K562 (cell line): ENCODE data around the gene STAU1. TPM values are rescaled to one million over a fixed set of nuclear protein-coding genes. Genes with fewer than 3 reads are reported as not detected.
A peak's percentile ranks its signal among the peaks of the same experiment; 100 is the strongest.

Experiments used
- BCOR ChIP-seq: fragments of 450-650 bp; IDR thresholded peaks from 2 replicates; pipeline ENCODE4 v1.6.1; 2016
- CXXC5 ChIP-seq: fragments of 250-450 bp; sonication (Bioruptor Pico); IDR thresholded peaks from 2 replicates; pipeline ENCODE4 v1.8.0; 2022; ENCODE audit warnings: inconsistent platforms, mild to moderate bottlenecking, moderate library complexity
- MEIS2 ChIP-seq: fragments of 450-650 bp; IDR thresholded peaks from 2 replicates; pipeline ENCODE4 v1.6.1; 2014; ENCODE audit warnings: mild to moderate bottlenecking; ENCODE audit not compliant: partially characterized antibody
- NFRKB ChIP-seq: fragments of 450-650 bp; IDR thresholded peaks from 2 replicates; pipeline ENCODE4 v1.6.1; 2016; ENCODE audit warnings: low read depth
- ZBTB40 ChIP-seq, 2 experiments: fragments of 450-650 bp in 1 of 2; sonication (generic) in 1 of 2; formaldehyde crosslinking in 1 of 2; IDR thresholded peaks; 2 replicates each; pipeline versions ENCODE4 v1.7.1 to v1.9.0; 2016 to 2022; ENCODE audit warnings: inconsistent platforms in 1 of 2, mild to moderate bottlenecking in 1 of 2, missing genetic modification reagents in 1 of 2
- polyA plus RNA-seq, 8 experiments: library from polyadenylated mRNA; depleted of rRNA in 4 of 8; stranded (reverse) in 5 of 8; unstranded in 3 of 8; fragments of >200 nt; fragmentation: Nextera tagmentation in 2 of 8; fragmentation: Illumina TruSeq in 1 of 8; extraction: Ambion mirVana in 2 of 8; extraction: Trizol in 1 of 8; gene quantifications; 2 replicates each; pipeline versions ENCODE4 v1.2.1 to v1.2.3, GENCODE V29; 2011 to 2014; ENCODE audit warnings: inconsistent platforms in 1 of 8, missing spikeins in 1 of 8
- total RNA-seq, 7 experiments: library from RNA; depleted of rRNA in 6 of 7; stranded (reverse); fragments of >200 nt in 6 of 7; fragmentation: Illumina TruSeq in 2 of 7; extraction: Trizol in 2 of 7; gene quantifications; 2 replicates each; pipeline versions ENCODE4 v1.2.1 to v1.2.3, GENCODE V29; 2011 to 2021; ENCODE audit warnings: low replicate concordance in 1 of 7
- TF ChIP-seq, protein P1 (sequence below): fragments of 200-600 bp; sonication (generic); IDR thresholded peaks from one replicate; pipeline ENCODE4 v1.6.1; 2012; ENCODE audit warnings: mild to moderate bottlenecking, low read depth, low read length, inconsistent platforms

Gene STAU1
- total and polyA plus RNA-seq, 9 of the 15 experiments (the other 6 are each of a cell fraction or from before 2014, with no cell fraction given) = 18.0 to 106 (median 50.6) TPM

- peak; percentile 96 for TF ChIP-seq ZBTB40 (IDR thresholded peaks at IDR 0.05)
- TF ChIP-seq ZBTB40 (CRISPR knock-in tag; IDR thresholded peaks at IDR 0.05) = no peak
- TF ChIP-seq NFRKB = 0 out of 2 replicates have a peak, but pooled peaks have one; percentile 30
- TF ChIP-seq BCOR = peak; percentile 67
- TF ChIP-seq, protein P1, sequence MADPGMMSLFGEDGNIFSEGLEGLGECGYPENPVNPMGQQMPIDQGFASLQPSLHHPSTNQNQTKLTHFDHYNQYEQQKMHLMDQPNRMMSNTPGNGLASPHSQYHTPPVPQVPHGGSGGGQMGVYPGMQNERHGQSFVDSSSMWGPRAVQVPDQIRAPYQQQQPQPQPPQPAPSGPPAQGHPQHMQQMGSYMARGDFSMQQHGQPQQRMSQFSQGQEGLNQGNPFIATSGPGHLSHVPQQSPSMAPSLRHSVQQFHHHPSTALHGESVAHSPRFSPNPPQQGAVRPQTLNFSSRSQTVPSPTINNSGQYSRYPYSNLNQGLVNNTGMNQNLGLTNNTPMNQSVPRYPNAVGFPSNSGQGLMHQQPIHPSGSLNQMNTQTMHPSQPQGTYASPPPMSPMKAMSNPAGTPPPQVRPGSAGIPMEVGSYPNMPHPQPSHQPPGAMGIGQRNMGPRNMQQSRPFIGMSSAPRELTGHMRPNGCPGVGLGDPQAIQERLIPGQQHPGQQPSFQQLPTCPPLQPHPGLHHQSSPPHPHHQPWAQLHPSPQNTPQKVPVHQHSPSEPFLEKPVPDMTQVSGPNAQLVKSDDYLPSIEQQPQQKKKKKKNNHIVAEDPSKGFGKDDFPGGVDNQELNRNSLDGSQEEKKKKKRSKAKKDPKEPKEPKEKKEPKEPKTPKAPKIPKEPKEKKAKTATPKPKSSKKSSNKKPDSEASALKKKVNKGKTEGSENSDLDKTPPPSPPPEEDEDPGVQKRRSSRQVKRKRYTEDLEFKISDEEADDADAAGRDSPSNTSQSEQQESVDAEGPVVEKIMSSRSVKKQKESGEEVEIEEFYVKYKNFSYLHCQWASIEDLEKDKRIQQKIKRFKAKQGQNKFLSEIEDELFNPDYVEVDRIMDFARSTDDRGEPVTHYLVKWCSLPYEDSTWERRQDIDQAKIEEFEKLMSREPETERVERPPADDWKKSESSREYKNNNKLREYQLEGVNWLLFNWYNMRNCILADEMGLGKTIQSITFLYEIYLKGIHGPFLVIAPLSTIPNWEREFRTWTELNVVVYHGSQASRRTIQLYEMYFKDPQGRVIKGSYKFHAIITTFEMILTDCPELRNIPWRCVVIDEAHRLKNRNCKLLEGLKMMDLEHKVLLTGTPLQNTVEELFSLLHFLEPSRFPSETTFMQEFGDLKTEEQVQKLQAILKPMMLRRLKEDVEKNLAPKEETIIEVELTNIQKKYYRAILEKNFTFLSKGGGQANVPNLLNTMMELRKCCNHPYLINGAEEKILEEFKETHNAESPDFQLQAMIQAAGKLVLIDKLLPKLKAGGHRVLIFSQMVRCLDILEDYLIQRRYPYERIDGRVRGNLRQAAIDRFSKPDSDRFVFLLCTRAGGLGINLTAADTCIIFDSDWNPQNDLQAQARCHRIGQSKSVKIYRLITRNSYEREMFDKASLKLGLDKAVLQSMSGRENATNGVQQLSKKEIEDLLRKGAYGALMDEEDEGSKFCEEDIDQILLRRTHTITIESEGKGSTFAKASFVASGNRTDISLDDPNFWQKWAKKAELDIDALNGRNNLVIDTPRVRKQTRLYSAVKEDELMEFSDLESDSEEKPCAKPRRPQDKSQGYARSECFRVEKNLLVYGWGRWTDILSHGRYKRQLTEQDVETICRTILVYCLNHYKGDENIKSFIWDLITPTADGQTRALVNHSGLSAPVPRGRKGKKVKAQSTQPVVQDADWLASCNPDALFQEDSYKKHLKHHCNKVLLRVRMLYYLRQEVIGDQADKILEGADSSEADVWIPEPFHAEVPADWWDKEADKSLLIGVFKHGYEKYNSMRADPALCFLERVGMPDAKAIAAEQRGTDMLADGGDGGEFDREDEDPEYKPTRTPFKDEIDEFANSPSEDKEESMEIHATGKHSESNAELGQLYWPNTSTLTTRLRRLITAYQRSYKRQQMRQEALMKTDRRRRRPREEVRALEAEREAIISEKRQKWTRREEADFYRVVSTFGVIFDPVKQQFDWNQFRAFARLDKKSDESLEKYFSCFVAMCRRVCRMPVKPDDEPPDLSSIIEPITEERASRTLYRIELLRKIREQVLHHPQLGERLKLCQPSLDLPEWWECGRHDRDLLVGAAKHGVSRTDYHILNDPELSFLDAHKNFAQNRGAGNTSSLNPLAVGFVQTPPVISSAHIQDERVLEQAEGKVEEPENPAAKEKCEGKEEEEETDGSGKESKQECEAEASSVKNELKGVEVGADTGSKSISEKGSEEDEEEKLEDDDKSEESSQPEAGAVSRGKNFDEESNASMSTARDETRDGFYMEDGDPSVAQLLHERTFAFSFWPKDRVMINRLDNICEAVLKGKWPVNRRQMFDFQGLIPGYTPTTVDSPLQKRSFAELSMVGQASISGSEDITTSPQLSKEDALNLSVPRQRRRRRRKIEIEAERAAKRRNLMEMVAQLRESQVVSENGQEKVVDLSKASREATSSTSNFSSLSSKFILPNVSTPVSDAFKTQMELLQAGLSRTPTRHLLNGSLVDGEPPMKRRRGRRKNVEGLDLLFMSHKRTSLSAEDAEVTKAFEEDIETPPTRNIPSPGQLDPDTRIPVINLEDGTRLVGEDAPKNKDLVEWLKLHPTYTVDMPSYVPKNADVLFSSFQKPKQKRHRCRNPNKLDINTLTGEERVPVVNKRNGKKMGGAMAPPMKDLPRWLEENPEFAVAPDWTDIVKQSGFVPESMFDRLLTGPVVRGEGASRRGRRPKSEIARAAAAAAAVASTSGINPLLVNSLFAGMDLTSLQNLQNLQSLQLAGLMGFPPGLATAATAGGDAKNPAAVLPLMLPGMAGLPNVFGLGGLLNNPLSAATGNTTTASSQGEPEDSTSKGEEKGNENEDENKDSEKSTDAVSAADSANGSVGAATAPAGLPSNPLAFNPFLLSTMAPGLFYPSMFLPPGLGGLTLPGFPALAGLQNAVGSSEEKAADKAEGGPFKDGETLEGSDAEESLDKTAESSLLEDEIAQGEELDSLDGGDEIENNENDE = no peak
- TF ChIP-seq MEIS2 = peak; percentile 49
- TF ChIP-seq CXXC5 (CRISPR knock-in tag) = peak; percentile 92
These were observed 31.2 kb upstream of the STAU1 start, which contains the start of gene DDX27 (continued) for GRCh38 chr20:49219091-49219923.
